Measurements from ENCODE around the gene CPSF6.

DNA sequence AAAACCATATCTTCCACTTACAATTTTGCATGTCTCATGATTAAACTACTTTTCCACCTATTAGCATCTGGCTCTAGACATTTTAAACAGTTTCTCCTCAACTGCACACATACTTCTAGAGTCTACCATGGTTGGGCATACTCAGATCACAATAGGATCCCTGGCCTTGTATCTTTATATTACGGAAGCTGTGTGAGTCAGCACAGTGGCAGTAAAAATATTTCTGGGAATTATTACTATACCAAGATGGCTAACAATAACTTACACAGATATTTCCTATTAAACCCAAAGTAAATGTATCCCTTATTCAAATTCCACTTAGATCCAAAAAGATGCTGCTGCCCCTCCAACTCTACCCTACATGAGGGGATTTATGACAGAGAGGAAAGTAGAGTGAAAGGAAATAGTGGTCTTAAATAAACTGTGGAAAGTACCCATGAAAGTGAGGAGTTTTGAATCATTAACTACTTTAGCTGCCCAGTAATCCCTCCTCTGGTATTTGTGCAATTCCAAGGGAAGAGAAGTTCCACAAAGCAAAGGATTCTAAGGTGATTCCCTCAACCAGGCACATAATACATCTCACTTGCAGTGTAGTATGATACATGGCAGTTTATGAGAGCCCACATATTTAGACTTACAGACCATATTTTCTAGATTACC, 14.0 kb upstream of the CPSF6 start:
- TF ChIP-seq TARDBP (IDR thresholded peaks at IDR 0.05) (no peak), SUZ12 (IDR thresholded peaks at IDR 0.05) (no peak), ZNF384 (IDR thresholded peaks at IDR 0.05) (no peak), BHLHE40 (IDR thresholded peaks at IDR 0.05; ENCODE audit: borderline replicate concordance) (no peak)
